Endodermal cell (in vitro differentiated cells): Measurements from ENCODE around the gene DDI2. TPM values are rescaled to one million over a fixed set of nuclear protein-coding genes. Genes with fewer than 3 reads are reported as not detected.

Experiments used
- DNase-seq: peaks from one replicate; pipeline ENCODE4 v3.0.0-alpha.2; 2017
- H3K27ac ChIP-seq: 2 replicates; pipeline ENCODE4 v1.5.1; 2013; ENCODE audit warnings: mild to moderate bottlenecking, low read depth, low read length, moderate library complexity
- H3K27me3 ChIP-seq: 2 replicates; pipeline ENCODE4 v1.6.1; 2013; ENCODE audit warnings: mild to moderate bottlenecking, low read length, moderate library complexity; ENCODE audit not compliant: insufficient read depth, control insufficient read depth, poor library complexity, severe bottlenecking
- H3K36me3 ChIP-seq: 2 replicates; pipeline ENCODE4 v1.7.0; 2013; ENCODE audit warnings: mild to moderate bottlenecking, low read length, moderate library complexity; ENCODE audit not compliant: control insufficient read depth, insufficient read depth
- H3K4me1 ChIP-seq: one replicate; pipeline ENCODE4 v1.7.0; 2013; ENCODE audit warnings: low read length; ENCODE audit not compliant: control insufficient read depth, insufficient read depth
- H3K4me3 ChIP-seq: 2 replicates; pipeline ENCODE4 v1.5.1; 2013; ENCODE audit warnings: mild to moderate bottlenecking, low read length, moderate library complexity
- H3K9ac ChIP-seq: 2 replicates; pipeline ENCODE4 v1.6.1; 2013; ENCODE audit warnings: mild to moderate bottlenecking, low read length, moderate library complexity; ENCODE audit not compliant: poor library complexity, severe bottlenecking; ENCODE audit errors: extremely low read depth
- H3K9me3 ChIP-seq: 2 replicates; pipeline ENCODE4 v1.6.1; 2013; ENCODE audit warnings: mild to moderate bottlenecking, low read length, moderate library complexity; ENCODE audit not compliant: control insufficient read depth
- H3K27ac Mint-ChIP-seq: 2 replicates; pipeline ENCODE4 v1.8.0; 2020; ENCODE audit warnings: mixed read lengths
- H3K27me3 Mint-ChIP-seq: 2 replicates; pipeline ENCODE4 v1.8.0; 2021; ENCODE audit warnings: mild to moderate bottlenecking, mixed read lengths; ENCODE audit not compliant: insufficient read depth
- H3K36me3 Mint-ChIP-seq: 2 replicates; pipeline ENCODE4 v1.8.0; 2020; ENCODE audit warnings: low read depth, mixed read lengths
- H3K4me1 Mint-ChIP-seq: 2 replicates; pipeline ENCODE4 v1.8.0; 2020; ENCODE audit warnings: mixed read lengths
- H3K4me3 Mint-ChIP-seq: 2 replicates; pipeline ENCODE4 v1.8.0; 2020; ENCODE audit warnings: mild to moderate bottlenecking, moderate library complexity, mixed read lengths
- H3K9me3 Mint-ChIP-seq: 2 replicates; pipeline ENCODE4 v1.8.0; 2020; ENCODE audit warnings: mild to moderate bottlenecking, mixed read lengths
- CTCF ChIP-seq: fragments of 200-600 bp; sonication (generic); conservative IDR thresholded peaks from 2 replicates; pipeline ENCODE4 v1.5.0; 2021; ENCODE audit warnings: antibody characterized with exemption, mild to moderate bottlenecking
- WGBS, 2 experiments: methylation state at CpG; one replicate each; pipeline versions ENCODE4 v1.1.5 to v1.1.7; 2013; ENCODE audit warnings: missing lambda C conversion rate in 2 of 2, mixed read lengths in 1 of 2; ENCODE audit not compliant: insufficient coverage in 1 of 2, insufficient read length in 1 of 2; 5-methylcytosine and 5-hydroxymethylcytosine counted together
- total RNA-seq, 2 donors: library from RNA; stranded (reverse); fragmentation: NEBNext Ultra II Directional in 1 of 2; extraction: Animal tissue kit (Norgen Biotek cat#: 25700) in 1 of 2; gene quantifications; 2 replicates in 1 of 2; 3 replicates in 1 of 2; pipeline ENCODE4 v1.2.1, GENCODE V29; 2021

The DDI2 gene
- total RNA-seq, 2 donors from 2014 or later: 36.0 to 37.6 TPM

GRCh38 chr1:15705184-15705566, 87.9 kb downstream of the DDI2 start:
- TF ChIP-seq CTCF: no peak
- Histone ChIP-seq H3K27ac (no peak overlapping the region), H3K27me3 (no peaks in the 10 kb centered on the region), H3K4me1 (no peaks in the 10 kb centered on the region), H3K9ac (no peak overlapping the region), H3K4me3 (no peak overlapping the region), H3K9me3 (no peaks in the 10 kb centered on the region), H3K36me3 (peaks cover 10% of the 10 kb centered on the region)
- 96 to 99% methylated on average over 8 to 11 of the region's 11 CpGs for WGBS, 2 experiments
- Mint-ChIP-seq H3K27me3 (no peaks in the 10 kb centered on the region), H3K4me3 (no peak overlapping the region), H3K9me3 (no peaks in the 10 kb centered on the region), H3K4me1 (no peaks in the 10 kb centered on the region), H3K36me3 (peaks cover 30% of the 10 kb centered on the region), H3K27ac (no peak overlapping the region)
- no peak for DNase-seq

- Histone ChIP-seq H3K9me3 (no peaks in the 10 kb centered on the region), H3K36me3 (peaks cover 6% of the 10 kb centered on the region), H3K4me1 (no peaks in the 10 kb centered on the region), H3K9ac (no peak overlapping the region), H3K27me3 (no peaks in the 10 kb centered on the region), H3K27ac (no peak overlapping the region), H3K4me3 (no peak overlapping the region)
- no peak for DNase-seq
- Mint-ChIP-seq H3K36me3 (peaks cover 28% of the 10 kb centered on the region), H3K4me3 (no peak overlapping the region), H3K27ac (no peak overlapping the region), H3K27me3 (no peaks in the 10 kb centered on the region), H3K9me3 (no peaks in the 10 kb centered on the region), H3K4me1 (no peaks in the 10 kb centered on the region)
- 94 to 95% methylated on average over 3 to 7 of the region's 7 CpGs for WGBS, 2 experiments
- TF ChIP-seq CTCF: no peak
These were observed 89.5 kb downstream of the DDI2 start for GRCh38 chr1:15706751-15707150.

GRCh38 chr1:15707239-15707925, 90.1 kb downstream of the DDI2 start:
- H3K4me3 Mint-ChIP-seq: no peak overlapping the region
- peaks cover 24% of the 10 kb centered on the region for H3K36me3 Mint-ChIP-seq
- Histone ChIP-seq H3K9ac (no peak overlapping the region), H3K36me3 (peaks cover 6% of the 10 kb centered on the region), H3K27ac (no peak overlapping the region), H3K27me3 (no peaks in the 10 kb centered on the region), H3K4me3 (no peak overlapping the region), H3K4me1 (no peaks in the 10 kb centered on the region), H3K9me3 (no peaks in the 10 kb centered on the region)
- TF ChIP-seq CTCF: no peak
- no peaks in the 10 kb centered on the region for H3K9me3 Mint-ChIP-seq
- no peak for DNase-seq
- no peaks in the 10 kb centered on the region for H3K4me1 Mint-ChIP-seq
- H3K27ac Mint-ChIP-seq: no peak overlapping the region
- H3K27me3 Mint-ChIP-seq: no peaks in the 10 kb centered on the region
- 94 to 95% methylated on average over 8 of the region's 8 CpGs for WGBS, 2 experiments
